22Rv1 (cell line): Measurements from ENCODE around the gene AGAP5.
A peak's percentile ranks its signal among the peaks of the same experiment; 100 is the strongest.
"Not testable (repeated sequence)": the region's sequence is repeated elsewhere in the genome, so short reads cannot be mapped to it uniquely, and the experiment has no call there.

ENCODE experiments used
- H3K27ac ChIP-seq: fragments of 450-650 bp; 2 replicates; pipeline ENCODE4 v1.5.1; 2017
- ZFX ChIP-seq: fragments of 450-650 bp; IDR thresholded peaks from 2 replicates; pipeline ENCODE4 v1.6.1; 2017; ENCODE audit warnings: antibody characterized with exemption, borderline replicate concordance
- TF ChIP-seq, protein P1 (sequence below): fragments of 450-650 bp; IDR thresholded peaks from 2 replicates; pipeline ENCODE4 v1.5.1; 2017; ENCODE audit warnings: mild to moderate bottlenecking

Gene AGAP5

DNA sequence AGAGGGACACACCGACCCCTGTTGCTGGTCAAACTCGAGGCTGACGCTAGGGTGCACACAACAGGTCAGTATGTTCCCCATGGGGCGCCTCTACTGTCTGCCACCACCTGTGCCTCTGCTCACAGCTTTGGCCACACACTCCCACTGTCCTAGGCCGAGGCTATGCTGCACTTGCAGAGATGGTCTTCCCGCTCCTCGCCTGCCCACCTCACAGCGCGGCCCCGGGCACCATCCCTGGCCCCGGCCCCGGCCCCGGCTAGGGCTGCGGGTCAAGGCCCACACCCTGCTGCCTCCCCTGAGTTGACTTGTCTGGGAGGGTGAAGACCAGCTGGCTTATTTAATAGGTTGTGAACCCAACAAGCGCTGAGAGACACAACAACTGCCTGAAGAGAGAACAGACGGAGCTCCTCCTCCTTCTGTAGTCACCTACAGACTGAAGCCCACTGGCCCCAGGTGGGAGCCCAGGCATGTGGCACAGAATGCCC lies at the start of gene AGAP5:
Gene AGAP5, minus strand, starts transcription at position 435 of the 485 bp plus-strand sequence. Its CDS starts 354 bp downstream, at position 81.
- not testable (repeated sequence) for H3K27ac ChIP-seq

DNA sequence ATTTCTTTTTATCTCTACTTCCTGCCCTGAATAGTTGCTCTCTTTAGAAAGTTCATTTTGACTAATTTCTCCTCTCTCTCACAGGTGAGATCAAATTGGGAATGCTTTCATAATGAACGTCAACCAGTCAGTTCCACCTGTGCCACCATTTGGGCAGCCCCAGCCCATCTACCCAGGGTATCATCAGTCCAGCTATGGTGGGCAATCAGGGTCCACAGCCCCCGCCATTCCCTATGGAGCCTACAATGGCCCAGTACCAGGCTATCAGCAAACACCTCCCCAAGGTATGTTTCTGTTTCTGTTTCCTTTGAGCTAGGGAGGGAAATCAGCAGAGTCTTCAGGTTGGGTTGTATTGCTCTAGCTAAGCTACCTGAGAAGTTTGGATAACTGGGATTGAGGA lies 48.8 kb upstream of the AGAP5 start:
- TF ChIP-seq, protein P1, sequence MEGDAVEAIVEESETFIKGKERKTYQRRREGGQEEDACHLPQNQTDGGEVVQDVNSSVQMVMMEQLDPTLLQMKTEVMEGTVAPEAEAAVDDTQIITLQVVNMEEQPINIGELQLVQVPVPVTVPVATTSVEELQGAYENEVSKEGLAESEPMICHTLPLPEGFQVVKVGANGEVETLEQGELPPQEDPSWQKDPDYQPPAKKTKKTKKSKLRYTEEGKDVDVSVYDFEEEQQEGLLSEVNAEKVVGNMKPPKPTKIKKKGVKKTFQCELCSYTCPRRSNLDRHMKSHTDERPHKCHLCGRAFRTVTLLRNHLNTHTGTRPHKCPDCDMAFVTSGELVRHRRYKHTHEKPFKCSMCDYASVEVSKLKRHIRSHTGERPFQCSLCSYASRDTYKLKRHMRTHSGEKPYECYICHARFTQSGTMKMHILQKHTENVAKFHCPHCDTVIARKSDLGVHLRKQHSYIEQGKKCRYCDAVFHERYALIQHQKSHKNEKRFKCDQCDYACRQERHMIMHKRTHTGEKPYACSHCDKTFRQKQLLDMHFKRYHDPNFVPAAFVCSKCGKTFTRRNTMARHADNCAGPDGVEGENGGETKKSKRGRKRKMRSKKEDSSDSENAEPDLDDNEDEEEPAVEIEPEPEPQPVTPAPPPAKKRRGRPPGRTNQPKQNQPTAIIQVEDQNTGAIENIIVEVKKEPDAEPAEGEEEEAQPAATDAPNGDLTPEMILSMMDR: no peak
- no peak for TF ChIP-seq ZFX

DNA sequence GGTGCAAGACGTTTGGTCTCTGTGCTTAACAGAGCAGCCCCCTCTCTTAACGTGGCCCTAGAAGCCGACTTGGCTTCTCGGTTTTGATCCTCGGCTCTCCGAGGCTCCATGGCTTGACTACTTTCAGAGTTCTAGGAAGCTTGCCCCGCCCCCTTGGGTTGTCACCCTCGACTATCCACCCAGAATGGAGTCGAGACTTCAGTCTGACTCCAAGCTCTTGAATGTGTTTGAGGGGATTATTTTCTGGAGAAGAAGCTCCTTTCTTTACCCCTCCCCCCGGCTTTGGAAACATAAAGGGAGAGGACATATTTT lies 46.7 kb upstream of the AGAP5 start:
- no peak for TF ChIP-seq ZFX
- TF ChIP-seq, protein P1: no peak
- peak overlapping the region; percentile 90 for H3K27ac ChIP-seq

More for the DNA sequence above, 48.8 kb upstream of the AGAP5 start:
- H3K27ac ChIP-seq: no peak overlapping the region

DNA sequence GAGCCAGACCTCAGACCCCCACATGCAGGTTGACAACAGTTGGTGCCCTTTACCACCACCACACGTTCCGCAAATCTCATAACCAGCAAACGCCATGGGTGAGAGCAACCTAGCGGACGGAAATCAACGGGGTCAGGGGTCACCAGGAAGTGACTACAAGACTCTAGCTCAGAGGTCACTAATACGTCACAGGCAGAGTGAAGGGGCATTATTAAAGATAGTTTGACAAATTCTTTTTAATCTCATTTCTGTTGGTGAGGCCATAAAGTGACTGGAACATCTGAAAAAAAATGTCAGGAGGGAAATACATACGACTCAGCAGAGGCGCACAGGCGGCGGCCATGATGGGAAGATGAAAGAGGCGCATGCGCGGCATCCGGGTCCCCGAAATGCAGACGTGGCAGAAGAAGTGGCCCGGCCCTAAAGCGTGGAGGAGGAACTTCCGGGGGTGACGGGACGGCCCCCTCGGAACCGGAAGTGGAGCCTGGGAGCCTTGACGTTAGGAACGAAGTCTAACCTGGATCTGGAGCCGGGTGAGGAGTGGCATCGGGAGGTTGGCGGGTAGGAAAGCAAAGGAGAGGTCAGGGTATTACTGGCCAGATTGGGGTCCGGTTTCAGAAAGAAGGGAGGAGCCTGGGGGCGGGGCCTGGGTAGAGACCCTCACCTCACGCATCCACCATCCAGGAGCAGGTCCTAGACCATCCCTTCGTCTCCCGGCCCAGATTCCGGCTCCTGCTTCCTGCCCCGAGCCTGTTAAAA lies 46.2 kb upstream of the AGAP5 start, which contains the start of gene SEC24C:
Gene SEC24C, plus strand, starts transcription at position 468 of the 759 bp plus-strand sequence. CDS start 2,461 bp downstream, outside the sequence.
- TF ChIP-seq, protein P1: no peak
- no peak for TF ChIP-seq ZFX
- H3K27ac ChIP-seq: peak within 1 kb of the TSS; percentile 90

DNA sequence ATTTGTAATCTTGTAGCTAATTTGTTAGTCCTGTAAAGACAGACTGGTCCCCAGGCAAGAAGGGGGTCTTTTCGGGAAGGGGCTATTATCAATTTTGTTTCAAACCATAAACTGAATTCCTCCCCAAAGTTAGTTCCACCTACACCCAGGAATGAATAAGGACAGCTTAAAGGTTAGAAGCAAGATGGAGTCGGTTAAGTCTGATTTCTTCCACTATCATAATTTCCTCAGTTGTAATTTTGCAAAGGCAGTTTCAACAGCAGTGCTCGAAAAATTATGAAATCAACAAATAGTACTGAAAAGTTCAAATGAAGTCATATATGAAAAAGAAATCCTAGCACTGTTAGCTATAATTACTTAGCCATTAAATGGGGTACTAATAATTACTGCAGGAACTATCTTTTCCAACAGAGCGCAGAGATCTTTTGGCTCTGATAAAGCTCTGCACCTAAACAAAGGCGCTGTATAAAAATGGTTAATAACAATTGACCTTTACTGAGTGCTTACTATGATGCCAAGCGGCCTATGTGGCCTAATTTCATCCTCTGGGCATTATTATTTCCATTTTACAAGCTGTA lies 45.5 kb upstream of the AGAP5 start:
- TF ChIP-seq, protein P1: no peak
- TF ChIP-seq ZFX: no peak
- H3K27ac ChIP-seq: peak overlapping the region; percentile 90

DNA sequence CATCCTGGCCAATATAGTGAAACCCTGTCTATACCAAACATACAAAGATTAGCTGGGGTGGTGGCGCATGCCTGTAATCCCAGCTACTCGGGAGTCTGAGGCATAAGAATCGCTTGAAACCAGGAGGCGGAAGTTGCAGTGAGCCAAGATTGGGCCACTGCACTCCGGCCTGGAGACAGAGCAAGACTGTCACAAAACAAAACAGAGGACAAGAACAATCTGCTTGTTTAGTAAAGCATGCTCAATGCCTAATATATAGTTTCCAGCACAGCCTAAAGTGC lies 44.5 kb upstream of the AGAP5 start:
- peak overlapping the region; percentile 90; the same call in 1 of the 2 replicates for H3K27ac ChIP-seq
- no peak for TF ChIP-seq ZFX
- TF ChIP-seq, protein P1: no peak

DNA sequence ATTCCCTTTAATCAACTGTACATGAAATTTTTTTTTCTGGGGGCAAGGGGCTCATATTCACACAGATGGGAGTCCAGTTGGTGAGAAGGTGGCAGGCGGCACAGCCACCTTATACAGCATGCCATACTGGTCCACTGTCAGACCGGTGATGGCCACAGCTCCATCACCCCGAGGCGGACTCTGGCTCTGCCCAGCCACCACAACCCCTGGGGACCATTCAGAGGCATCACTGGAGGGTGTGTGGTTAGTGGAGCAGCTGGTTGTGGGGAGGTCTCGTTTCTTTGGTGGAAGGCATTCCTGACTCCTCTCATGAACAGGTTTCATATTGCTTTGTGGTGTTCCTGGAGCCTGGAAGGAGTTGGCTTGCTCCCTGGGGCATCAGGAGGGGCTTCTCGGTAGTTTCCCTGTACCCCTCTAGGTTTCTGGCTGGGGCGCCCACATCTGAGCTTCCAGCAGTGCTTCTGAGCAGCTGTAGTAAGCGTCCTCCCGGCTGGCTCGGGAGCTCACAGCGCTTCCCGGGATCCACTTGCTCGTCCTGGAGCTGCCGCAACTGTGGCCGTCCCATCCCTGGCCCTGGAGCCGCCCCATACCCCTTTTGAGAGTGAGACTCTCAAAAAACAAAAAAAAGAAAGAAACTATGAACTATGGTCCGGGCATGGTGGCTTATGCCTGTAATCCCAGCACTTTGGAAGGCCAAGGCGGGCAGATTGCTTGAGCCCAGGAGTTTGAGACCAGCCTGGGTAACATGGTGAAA lies 42.8 kb upstream of the AGAP5 start:
- H3K27ac ChIP-seq: not testable (repeated sequence)

DNA sequence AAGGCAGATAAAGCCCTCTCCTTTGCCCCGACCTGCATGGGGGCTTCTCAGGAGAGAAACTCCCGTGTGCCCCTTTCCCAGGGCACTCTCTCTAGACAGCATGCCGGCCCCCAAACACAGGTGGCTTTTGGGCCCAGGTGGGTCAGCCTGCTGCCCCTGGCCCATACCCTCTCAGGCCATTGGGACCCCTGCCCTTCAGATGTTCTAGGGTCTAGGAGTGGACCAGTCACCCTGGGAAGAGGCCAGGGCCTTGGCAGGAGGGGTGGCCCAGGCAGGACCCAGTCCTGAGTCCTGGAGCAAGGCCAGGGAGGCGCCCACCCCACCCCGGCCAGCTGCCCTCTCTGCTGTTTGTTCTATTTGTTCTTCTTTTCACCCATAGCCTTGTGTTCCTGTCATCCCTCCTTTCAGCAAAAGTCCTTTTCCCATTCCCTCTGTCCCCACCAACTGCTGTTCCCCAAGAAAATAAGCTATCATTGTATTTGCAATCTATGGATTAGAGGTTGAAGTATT lies 36.9 kb upstream of the AGAP5 start:
- no peak overlapping the region for H3K27ac ChIP-seq
- no peak for TF ChIP-seq ZFX
- TF ChIP-seq, protein P1: no peak
